ENCODE measurements around the gene CERS4. TPM values are rescaled to one million over a fixed set of nuclear protein-coding genes. Genes with fewer than 3 reads are reported as not detected.

Gene CERS4
- polyA plus RNA-seq, 1 of the 3 experiments (the other 2 are of a cell fraction), result 36.5 TPM

DNA sequence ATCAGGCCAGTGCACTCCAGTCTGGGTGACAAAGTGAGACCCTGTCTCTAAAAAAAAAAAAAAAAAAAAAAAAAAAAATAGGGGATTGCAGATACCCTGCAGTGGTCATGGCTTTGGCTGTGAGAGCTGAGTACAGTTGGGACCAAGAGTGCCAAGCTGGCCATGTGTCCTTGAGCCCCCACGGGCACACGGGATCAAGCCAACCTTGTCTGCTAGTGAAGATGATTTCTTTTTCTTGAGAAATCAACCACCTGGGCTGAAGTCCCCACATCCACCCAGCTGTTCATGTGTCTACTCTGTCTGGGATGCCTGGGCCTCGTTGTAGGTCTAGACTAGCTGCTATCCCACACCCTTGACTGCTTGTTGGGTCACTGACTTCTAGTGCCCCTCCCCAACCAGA lies 34.0 kb downstream of the CERS4 start:
- no peaks in the 10 kb centered on the region for H3F3A ChIP-seq (replicated peaks; ENCODE audit: insufficient read depth)
- TF ChIP-seq RAD21 (IDR thresholded peaks at IDR 0.05; ENCODE audit: low read length) (no peak), SMC3 (IDR thresholded peaks at IDR 0.05; ENCODE audit: low read depth, low read length) (no peak), NRF1 (IDR thresholded peaks at IDR 0.05; ENCODE audit: low read depth, low read length) (no peak), RFX5 (IDR thresholded peaks at IDR 0.05; ENCODE audit: low read length) (no peak), YY1 (IDR thresholded peaks at IDR 0.05; ENCODE audit: low read depth) (no peak), ELF1 (IDR thresholded peaks at IDR 0.05) (no peak), TEAD4 (IDR thresholded peaks at IDR 0.05; ENCODE audit: borderline replicate concordance, insufficient read depth) (no peak), GABPA (IDR thresholded peaks at IDR 0.05; ENCODE audit: low read depth) (no peak)
- TF ChIP-seq, protein P1, sequence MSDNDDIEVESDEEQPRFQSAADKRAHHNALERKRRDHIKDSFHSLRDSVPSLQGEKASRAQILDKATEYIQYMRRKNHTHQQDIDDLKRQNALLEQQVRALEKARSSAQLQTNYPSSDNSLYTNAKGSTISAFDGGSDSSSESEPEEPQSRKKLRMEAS (IDR thresholded peaks at IDR 0.05; ENCODE audit: low read depth), result no peak
- H3K79me2 ChIP-seq (ENCODE audit: insufficient read depth), result no peaks in the 10 kb centered on the region
- no peak overlapping the region for H3K4me3 ChIP-seq (ENCODE audit: low read depth in 2 of 2, low read length in 1 of 2)
- H3K9me2 ChIP-seq, result no peaks in the 10 kb centered on the region
- no peaks in the 10 kb centered on the region for H3K9me3 ChIP-seq
- H3K27ac ChIP-seq (ENCODE audit: low read depth in 2 of 2, low read length in 1 of 2), result no peak overlapping the region
- no peaks in the 10 kb centered on the region for H4K20me1 ChIP-seq (ENCODE audit: insufficient read depth)
- H3K36me3 ChIP-seq (replicated peaks in 1 of 2; ENCODE audit: control insufficient read depth in 1 of 2, insufficient read depth in 2 of 2, low read length in 1 of 2), result no peaks in the 10 kb centered on the region
- peaks cover 4 to 15% of the 10 kb centered on the region in 2 experiments; a peak in 2 of 4 replicates for H3K4me1 ChIP-seq (ENCODE audit: control insufficient read depth in 1 of 2, insufficient read depth in 2 of 2, low read depth in 1 of 2, low read length in 1 of 2)
- ChIA-PET CTCF (interaction anchor here (0.8 to 5.5 kb wide), 6 partner anchors 9 to 241 kb away, joined by 3 to 35 read pairs (median 5); no protein-coding TSS in a partner anchor), POLR2A (no interaction called here)
- no peaks in the 10 kb centered on the region for H3K27me3 ChIP-seq (ENCODE audit: insufficient read depth)
- no peak overlapping the region for H2AFZ ChIP-seq (ENCODE audit: low read depth)
- WGBS (ENCODE audit: low lambda C conversion rate), result 94% methylated on average over 2 of the region's 3 CpGs
- no peak overlapping the region for H3K4me2 ChIP-seq
- no peak overlapping the region for H3K9ac ChIP-seq
- DNase-seq, result no peak

DNA sequence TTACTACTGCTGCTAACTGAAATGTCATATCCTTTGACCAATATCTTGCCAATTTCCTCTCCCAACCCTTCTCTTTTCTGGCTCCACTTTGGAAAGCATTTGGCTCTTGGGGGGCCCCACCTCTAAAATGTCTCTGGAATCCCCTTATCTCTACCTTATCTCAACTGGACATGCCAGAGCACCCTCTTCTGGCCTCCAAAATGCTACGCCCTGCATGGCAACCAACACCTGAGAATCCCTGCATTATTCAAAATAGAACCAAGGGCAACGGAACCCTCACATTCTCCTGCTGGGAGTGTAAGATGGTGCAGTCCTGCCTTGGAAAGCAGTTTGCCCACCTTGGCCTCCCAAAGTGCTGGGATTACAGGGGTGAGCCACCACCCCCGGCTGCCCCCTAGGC lies 35.3 kb downstream of the CERS4 start:
- Histone ChIP-seq H4K20me1 (ENCODE audit: insufficient read depth) (no peaks in the 10 kb centered on the region), H3K79me2 (ENCODE audit: insufficient read depth) (no peaks in the 10 kb centered on the region), H3K9ac (no peak overlapping the region), H3K4me2 (no peak overlapping the region), H3K9me3 (no peaks in the 10 kb centered on the region), H3K27me3 (ENCODE audit: insufficient read depth) (no peaks in the 10 kb centered on the region), H2AFZ (ENCODE audit: low read depth) (no peak overlapping the region), H3K27ac (ENCODE audit: low read depth in 2 of 2, low read length in 1 of 2) (no peak overlapping the region), H3F3A (replicated peaks; ENCODE audit: insufficient read depth) (no peaks in the 10 kb centered on the region), H3K36me3 (replicated peaks in 1 of 2; ENCODE audit: control insufficient read depth in 1 of 2, insufficient read depth in 2 of 2, low read length in 1 of 2) (no peaks in the 10 kb centered on the region), H3K4me1 (ENCODE audit: control insufficient read depth in 1 of 2, insufficient read depth in 2 of 2, low read depth in 1 of 2, low read length in 1 of 2) (peaks cover 4 to 15% of the 10 kb centered on the region in 2 experiments; a peak in 2 of 4 replicates), H3K9me2 (no peaks in the 10 kb centered on the region), H3K4me3 (ENCODE audit: low read depth in 2 of 2, low read length in 1 of 2) (no peak overlapping the region)
- 89% methylated on average over 2 of the region's 3 CpGs for WGBS (ENCODE audit: low lambda C conversion rate)
- TF ChIP-seq, protein P2, sequence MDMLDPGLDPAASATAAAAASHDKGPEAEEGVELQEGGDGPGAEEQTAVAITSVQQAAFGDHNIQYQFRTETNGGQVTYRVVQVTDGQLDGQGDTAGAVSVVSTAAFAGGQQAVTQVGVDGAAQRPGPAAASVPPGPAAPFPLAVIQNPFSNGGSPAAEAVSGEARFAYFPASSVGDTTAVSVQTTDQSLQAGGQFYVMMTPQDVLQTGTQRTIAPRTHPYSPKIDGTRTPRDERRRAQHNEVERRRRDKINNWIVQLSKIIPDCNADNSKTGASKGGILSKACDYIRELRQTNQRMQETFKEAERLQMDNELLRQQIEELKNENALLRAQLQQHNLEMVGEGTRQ (IDR thresholded peaks at IDR 0.05; ENCODE audit: borderline replicate concordance, low read depth, low read length), result no peak
- TF ChIP-seq GABPA (IDR thresholded peaks at IDR 0.05; ENCODE audit: low read depth) (no peak), RAD21 (IDR thresholded peaks at IDR 0.05; ENCODE audit: low read length) (no peak), TEAD4 (IDR thresholded peaks at IDR 0.05; ENCODE audit: borderline replicate concordance, insufficient read depth) (no peak), POLR2AphosphoS5 (IDR thresholded peaks at IDR 0.05; ENCODE audit: low read depth, low read length) (no peak), YY1 (IDR thresholded peaks at IDR 0.05; ENCODE audit: low read depth) (no peak), MEF2A (IDR thresholded peaks at IDR 0.05; ENCODE audit: borderline replicate concordance, low read depth) (no peak), RXRA (IDR thresholded peaks at IDR 0.05; ENCODE audit: borderline replicate concordance, low read depth) (no peak), TAF1 (IDR thresholded peaks at IDR 0.05; ENCODE audit: borderline replicate concordance, low read depth, low read length) (no peak)
- TF ChIP-seq, protein P3, sequence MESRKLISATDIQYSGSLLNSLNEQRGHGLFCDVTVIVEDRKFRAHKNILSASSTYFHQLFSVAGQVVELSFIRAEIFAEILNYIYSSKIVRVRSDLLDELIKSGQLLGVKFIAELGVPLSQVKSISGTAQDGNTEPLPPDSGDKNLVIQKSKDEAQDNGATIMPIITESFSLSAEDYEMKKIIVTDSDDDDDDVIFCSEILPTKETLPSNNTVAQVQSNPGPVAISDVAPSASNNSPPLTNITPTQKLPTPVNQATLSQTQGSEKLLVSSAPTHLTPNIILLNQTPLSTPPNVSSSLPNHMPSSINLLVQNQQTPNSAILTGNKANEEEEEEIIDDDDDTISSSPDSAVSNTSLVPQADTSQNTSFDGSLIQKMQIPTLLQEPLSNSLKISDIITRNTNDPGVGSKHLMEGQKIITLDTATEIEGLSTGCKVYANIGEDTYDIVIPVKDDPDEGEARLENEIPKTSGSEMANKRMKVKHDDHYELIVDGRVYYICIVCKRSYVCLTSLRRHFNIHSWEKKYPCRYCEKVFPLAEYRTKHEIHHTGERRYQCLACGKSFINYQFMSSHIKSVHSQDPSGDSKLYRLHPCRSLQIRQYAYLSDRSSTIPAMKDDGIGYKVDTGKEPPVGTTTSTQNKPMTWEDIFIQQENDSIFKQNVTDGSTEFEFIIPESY (IDR thresholded peaks at IDR 0.05; ENCODE audit: borderline replicate concordance, low read depth), result no peak
- POLR2A ChIA-PET, result no interaction called here
- DNase-seq, result no peak
- CTCF ChIA-PET, result interaction anchor here (1.0 to 1.6 kb wide), 2 partner anchors 86 kb away, joined by 3 to 5 read pairs; no protein-coding TSS in a partner anchor
